Measurements from ENCODE around the gene THRB.

GRCh38 chr3:24426896-24427295 is 67.8 kb downstream of the THRB start:
- TF ChIP-seq POLR2A (IDR thresholded peaks at IDR 0.05), result no peak
- no peak for TF ChIP-seq POLR2AphosphoS5 (IDR thresholded peaks at IDR 0.05)
